HT1080 (cell line): ENCODE results near the gene TSPAN16. TPM values are rescaled to one million over a fixed set of nuclear protein-coding genes. Genes with fewer than 3 reads are reported as not detected.

Source experiments
- DNase-seq: peaks from one replicate; pipeline ENCODE4 v3.0.0-alpha.2; 2015; ENCODE audit warnings: low read depth
- total RNA-seq: library from RNA; depleted of rRNA; stranded (reverse); fragments of >200 nt; shearing (Covaris generic); gene quantifications from 2 replicates; pipeline ENCODE4 v1.2.3, GENCODE V29; 2014

Gene TSPAN16
- total RNA-seq, 1 experiment from 2014 or later, result not detected

DNA sequence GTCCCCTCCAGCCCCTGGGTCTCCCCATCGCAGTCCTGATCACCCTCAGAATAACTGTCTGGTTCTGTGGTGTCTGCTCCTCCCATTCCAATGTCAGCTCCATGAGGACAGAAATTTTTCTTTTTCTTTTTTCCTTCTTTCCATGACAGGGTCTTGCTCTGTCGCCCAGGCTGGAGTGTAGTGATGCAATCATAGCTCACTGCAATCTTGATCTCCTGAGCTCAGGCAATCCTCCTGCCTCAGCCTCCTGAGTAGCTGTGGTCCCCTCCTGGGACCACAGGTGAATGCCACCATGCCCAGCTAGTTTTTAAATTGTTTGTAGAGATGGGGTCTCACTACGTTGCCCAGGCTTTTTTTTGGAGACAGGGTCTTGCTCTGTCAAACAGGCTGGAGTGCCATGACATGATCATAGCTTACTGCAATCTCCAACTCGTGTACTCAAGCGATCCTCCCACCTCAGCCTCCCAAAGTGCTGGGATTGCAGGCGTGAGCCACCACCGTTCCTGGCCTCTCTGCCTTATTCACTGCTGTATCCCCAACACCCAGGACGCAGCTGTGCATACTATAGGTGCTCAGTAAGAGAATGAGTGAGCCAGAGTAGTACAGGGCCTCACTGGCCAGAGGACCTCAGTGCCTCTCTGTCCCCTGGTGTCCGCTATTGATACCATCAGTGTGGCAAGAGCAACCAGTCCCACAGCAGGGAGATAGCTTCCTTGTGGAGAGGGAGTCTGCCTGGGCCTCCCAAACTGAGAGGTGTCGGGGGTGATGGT lies 28.5 kb upstream of the TSPAN16 start:
- no peak for DNase-seq

DNA sequence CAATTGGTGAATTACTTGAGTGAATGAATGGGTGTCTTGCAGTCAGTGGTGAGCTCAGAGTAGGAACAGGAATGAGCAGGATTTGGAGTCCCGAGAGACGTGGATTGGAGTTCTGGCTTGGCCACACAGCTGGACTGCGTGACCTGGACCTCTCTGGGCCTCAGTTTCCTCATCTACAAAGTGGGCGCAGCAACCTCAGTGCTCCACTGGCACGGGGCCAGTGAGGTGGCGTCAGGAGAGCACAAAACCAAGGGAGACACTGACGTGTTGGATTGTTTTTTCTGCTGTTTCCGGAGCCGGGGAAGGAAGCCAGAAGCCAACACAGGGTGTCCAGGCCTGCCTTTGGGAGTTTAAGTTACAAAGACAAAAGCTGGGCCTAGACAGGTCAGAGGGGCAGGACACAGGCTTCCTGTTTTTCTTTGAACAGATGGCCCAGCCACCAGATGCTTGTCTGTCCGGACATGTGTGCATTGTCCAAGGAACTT lies 27.1 kb upstream of the TSPAN16 start:
- peak; percentile 47 for DNase-seq

DNA sequence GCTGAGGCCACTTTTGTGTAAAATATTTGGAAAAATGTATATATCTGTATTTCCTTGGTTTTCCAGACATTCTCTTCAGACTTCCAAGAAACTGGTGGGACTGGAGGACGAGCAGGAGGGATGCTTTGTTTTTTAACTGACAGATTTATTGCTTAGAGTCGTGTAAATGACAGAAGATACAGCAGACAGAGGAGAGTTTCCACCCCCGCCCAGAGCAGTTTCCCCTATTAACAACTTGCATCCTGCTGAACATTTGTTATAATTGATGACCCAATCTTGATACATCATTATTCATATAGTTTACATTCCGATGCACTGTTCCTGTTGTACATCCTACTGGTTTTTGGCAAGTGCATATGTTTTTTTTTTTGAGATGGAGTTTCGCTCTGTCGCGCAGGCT lies 26.6 kb upstream of the TSPAN16 start:
- no peak for DNase-seq

DNA sequence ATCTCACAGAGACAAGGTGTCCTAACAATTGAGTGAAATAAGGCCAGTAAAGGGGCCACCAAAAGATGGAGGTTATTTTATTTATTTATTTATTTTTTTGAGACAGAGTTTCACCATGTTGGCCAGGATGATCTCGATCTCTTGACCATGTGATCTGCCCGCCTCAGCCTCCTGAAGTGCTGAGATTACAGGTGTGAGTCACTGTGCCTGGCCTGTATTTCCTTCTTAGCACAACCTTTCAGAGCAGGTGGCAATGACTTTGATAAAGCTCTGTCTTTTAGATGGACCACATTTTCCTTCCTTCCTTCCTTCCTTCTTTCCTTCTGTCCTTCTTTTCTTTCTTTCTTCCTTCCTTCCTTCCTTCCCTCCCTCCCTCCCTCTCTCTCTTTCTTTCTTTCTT lies 22.7 kb upstream of the TSPAN16 start:
- no peak for DNase-seq

DNA sequence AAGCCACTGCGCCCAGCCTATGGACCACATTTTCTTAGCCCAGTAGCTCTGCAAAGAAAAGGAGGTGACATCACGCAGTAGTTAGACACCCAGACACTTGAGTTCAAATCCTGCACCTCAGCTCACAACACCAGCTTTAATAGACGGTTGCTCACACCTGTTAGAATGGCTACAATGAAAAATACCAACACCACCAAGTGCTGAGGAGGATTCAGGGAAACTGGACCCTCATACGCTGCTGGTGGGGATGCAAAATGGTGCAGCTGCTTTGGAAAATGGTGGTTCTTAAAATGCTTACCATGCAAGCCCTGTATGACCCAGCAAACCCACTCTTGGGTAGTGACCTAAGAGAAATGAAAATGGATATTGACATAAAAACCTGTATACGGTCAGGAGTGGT lies 22.0 kb upstream of the TSPAN16 start:
- no peak for DNase-seq

DNA sequence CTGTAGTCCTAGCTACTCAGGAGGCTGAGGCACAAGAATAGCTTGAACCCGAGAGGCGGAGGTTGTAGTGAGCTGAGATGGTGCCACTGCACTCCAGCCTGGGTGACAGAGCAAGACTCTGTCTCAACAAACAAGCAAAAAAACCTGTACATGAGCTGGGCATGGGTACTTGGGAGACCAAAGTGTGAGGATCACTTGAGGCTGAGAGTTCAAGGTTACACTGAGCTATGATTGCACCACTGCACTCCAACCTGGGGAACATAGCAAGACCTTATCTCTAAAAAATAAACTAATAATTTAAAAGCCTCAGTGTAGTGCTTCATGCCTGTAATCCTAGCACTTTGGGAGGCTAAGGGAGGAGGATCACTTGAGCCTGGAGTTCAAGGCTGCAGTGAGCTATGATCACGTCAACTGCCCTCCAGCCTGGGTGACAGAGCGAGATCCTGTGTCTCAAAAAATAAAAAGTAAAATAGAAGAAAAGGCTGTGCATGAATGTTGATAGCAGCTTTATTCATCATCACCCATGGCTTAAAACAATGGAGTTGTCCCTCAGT lies 21.4 kb upstream of the TSPAN16 start:
- no peak for DNase-seq

DNA sequence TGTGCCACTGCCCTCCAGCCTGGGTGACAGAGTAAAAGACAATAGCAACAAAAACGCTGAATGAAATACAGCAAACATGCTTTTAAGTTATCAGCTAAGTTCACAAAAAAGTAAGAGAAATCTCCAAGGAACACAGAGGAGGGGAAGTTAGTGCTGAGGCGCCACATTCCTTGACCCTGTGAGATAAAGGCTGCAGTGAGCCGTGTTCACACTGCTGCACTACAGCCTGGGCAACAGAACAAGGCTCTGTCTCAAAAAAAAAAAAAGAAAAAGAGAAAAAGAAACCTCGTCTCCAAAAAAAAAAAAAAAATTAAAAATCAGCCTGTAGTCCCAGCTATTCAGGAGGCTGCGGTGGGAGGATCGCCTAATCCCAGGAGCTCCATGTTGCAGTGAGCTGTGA lies 17.3 kb upstream of the TSPAN16 start:
- DNase-seq, result no peak

DNA sequence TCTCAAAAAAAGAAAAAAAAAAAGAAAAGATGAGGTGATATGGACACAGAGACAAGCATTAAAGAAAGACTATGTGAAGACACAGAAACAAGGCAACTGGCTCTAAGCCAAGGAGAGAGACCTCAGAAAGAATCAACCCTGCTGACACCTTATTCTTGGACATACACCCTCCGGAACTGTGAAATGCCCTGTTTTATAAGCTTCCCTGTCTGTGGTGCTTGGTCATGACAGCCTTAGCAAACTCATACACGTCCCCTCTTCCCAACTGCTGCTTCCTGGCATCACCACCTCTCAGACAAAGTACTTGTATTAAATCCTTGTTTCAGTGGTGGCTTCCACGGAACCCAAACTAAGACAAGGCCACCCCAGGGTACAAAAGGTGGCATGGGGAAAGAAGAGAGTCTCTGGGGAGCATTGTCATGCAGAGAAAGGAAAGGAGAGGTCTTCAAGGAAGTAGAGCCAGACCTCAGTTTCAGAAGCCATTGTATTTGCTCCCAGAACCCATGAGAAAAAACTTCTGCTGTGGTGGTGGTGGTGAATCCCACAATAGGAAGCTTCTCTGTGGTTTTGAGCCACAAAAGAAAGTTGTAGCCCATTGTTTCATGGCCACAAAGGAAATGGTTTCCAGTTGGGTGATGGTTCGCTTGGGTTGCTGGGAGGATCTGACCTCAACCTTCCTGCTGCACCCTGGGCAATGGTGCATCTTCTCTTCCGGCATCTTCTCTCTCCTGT lies 16.3 kb upstream of the TSPAN16 start:
- peak; percentile 41 for DNase-seq

DNA sequence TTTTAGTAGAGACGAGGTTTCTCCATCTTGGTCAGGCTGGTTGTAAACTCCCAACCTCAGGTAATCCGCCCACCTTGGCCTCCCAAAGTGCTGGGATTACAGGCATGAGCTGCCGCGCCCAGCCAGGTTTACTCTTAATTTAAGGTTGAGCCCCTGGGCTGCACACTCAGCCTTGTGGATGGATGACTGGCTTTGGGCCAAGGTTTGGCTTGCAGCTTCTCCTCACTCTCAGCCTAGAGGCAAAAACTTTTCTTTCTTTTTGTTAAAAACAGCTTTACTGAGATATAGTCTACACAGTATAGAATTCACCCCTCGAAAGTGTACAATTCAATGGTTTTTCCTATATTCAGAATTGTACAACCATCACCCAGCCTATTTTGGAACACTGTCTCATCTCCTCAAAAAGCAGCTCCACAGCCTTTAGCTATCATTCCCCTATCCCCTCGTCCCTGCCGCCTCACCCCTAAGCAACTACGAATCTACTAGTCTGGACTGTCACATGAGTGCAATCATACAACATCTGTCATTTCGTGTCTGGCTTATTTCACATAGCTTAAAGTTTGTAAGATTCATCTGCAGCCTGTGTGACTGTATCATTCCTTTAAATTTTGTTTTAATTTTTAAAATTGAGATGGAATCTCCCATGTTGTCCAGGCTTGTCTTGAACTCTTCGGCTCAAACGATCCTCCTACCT lies 14.5 kb upstream of the TSPAN16 start:
- DNase-seq, result no peak

DNA sequence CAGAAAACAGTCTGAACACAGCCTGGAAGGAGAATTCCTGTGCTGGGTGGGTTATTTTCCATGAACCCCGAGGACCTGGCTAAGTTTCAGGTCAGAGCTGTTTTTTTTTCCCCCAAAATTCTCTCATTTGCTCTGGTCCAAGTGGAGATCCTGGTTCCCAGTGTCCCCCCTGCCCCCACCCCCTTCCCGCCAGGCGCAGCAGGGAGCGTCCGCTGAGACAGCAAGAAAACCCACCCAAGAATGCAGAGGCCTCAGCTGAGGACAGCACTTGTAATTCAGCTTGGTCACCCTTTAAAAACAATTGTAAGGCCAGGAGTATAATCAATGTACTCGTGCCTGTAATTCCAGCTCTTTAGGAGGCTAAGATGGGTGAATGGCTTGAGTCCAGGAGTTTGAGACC lies 11.4 kb upstream of the TSPAN16 start:
- DNase-seq, result no peak

DNA sequence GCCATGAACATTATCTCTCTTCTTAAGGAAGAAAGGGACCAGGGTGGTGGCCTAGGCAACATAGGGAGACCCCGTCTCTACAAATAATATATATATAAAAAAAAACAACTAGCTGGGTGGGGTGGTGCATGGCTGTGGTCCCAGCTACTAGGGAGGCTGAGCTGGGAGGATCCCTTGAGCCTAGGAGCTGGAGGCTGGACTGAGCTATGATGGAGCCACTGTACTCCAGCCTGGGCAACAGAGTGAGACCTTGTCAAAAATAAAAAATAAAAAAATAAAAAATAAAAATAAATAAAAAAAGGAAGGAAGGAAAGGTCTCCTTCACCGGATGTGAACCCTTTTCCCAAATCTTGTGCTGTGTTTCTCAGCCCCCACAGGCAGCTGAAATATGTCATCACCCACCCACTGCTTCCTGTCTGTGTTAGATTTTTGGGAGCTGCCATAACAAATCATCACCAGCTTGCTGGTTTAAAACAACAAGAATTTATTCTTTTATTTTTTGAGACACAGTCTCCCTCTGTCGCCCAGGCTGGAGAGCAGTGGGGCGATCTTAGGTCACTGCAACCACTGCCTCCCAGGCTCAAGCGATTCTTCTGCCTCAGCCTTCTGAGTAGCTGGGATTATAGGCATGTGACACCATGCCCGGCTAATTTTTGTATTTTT lies 9.5 kb upstream of the TSPAN16 start:
- no peak for DNase-seq

DNA sequence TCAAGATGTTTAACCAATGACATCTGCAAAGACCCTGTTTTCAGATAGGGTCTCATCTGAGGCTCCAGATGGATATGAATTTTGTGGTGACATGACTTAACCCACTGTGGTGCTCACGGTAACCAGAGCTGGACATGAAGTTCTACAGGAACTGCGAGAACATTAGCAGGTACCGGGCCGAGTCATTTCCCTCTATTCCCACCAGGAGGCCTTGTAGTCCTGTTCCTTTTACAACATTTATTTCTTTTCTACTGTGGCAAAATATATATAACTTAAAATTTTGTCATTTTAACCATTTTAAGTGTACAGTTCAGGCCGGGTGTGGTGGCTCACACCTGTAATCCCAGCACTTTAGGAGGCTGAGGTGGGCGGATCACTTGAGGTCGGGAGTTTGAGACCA lies 7.6 kb upstream of the TSPAN16 start:
- no peak for DNase-seq

DNA sequence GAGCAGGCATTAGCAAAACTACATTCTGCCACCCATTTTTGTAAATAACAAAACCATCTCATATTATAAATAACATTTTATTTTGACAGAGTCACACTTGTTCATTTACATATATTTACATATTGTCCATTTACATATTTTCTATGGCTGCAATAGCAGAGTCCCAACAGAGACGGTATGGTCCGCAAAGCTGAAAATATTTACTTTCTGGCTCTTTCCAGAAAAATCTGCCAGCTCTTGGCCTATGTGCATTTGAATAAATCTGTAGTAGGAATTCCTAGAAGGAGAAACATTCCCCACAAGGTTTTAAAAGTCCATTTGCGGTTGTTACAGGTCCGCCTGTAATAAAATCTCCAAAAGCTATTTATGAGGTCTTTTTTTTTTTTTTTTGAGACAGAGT lies 5.7 kb upstream of the TSPAN16 start:
- no peak for DNase-seq

DNA sequence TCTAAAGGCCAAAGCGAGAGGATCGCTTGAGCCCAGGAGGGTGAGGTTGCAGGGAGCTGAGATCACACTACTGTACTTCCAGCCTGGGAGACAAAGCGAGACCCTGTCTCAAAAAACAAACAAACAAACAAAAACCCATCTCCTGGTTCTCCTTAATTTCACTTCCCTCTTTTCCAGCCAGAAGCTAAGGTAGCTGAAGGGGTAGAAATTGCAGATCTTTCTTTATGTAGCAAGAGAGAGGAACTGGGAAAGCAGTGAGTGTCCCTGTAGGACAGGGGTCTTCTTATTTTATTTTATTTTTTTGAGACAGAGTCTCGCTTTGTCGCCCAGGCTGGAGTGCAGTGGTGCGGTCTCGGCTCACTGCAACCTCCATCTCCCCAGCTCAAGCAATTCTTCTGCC lies 4.5 kb upstream of the TSPAN16 start:
- DNase-seq, result no peak

DNA sequence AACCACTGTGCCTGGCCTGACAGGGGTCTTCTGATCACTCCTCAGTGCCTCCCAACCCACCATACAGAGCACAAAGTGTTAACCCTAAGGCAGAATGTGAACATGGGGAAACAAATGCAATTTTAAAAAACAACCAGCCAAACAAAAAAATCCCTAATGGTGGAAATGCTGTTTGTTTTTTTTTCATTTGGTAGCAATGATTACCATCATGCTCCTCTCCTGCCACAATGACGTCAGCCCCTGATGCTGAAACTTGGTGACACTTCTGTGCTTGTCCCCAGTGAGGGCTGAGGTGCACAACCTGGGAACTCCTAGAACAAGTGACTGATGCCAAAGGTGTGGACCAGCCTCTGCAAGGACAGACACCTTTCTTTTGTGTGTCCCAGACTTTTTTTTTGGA lies 4.0 kb upstream of the TSPAN16 start:
- no peak for DNase-seq

DNA sequence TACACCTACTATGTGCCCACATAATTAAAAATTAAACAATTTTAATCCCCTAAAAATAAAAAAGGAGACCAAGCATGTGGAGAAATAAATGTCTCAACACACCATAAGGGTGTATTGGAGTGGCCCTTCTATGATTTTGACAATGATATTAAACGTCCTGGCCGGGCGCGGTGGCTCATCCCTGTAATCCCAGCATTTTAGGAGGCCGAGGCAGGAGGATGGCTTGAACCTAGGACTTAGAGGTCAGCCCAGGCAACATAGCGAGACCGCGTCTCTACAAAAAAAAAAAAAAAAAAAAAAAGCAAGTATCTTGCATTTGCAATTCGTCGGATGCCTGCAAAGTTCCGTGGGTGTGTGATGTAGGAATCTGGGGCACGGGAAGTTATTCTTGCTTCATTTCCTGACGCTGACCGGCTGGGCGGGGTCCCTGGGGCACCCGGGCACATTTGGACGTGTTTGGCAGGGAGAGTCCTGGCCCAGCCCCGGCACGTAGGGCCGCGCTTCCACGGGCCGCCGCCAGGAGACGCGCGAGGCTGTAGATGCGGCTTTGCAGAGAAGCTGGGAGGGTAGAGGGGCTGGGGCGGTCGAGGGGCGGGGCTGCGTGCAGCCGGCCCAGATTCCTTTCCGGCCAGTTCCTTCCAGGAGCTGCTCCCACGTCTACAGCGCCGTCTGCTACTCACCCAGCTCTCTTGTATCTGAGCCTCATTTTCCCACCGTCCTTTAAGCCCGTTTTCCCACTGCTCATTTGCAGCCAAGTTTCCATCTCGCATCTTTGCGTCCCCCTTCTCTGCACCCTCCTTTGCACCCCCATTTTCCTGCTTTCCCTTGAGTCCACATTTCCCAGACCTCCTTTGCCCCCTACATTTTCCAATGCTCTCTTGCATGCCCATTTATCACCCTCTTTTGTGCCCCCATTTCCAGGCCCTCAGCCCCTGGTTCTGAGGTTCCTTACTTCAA lies 2.2 kb upstream of the TSPAN16 start:
- peak; percentile 95 for DNase-seq

DNA sequence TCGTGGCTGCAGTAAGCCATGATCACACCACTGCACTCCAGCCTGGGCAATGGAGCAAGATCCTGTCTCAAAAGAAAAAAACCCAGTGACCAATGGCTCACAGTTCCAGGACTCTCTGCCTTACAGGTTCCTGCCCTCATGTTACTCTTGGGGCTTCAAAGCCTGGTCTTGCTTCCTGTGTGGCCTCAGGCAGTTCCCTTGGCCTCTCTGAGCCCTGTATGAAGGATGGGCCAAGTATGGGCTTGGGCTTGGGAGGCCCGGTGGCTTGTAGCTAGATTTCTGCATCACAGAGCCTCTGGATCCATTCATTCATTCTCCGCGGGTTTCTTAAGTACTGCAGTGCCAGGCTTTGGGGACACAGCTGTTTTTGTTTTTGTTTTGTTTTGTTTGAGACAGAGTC lies 780 bp upstream of the TSPAN16 start:
- DNase-seq, result no peak

DNA sequence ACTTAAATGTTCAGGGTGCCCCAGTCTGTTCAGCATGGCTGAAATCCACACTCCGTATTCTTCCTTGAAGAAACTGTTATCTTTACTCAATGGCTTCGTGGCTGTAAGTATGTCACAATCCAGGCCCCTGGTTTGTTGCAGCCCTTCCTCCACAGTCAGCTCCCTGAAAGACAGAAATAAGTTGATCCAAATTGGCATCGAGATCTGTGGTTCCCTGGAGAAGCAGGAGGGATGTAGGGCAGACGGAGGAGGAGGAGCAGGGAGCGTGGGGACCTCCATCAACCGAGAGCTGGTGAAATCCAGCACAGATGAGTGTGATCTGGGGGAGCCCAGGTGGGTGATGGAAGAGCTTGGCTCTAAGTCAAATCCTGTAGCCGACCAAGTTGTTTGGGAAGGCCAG lies 304 bp downstream of the TSPAN16 start:
- no peak for DNase-seq

DNA sequence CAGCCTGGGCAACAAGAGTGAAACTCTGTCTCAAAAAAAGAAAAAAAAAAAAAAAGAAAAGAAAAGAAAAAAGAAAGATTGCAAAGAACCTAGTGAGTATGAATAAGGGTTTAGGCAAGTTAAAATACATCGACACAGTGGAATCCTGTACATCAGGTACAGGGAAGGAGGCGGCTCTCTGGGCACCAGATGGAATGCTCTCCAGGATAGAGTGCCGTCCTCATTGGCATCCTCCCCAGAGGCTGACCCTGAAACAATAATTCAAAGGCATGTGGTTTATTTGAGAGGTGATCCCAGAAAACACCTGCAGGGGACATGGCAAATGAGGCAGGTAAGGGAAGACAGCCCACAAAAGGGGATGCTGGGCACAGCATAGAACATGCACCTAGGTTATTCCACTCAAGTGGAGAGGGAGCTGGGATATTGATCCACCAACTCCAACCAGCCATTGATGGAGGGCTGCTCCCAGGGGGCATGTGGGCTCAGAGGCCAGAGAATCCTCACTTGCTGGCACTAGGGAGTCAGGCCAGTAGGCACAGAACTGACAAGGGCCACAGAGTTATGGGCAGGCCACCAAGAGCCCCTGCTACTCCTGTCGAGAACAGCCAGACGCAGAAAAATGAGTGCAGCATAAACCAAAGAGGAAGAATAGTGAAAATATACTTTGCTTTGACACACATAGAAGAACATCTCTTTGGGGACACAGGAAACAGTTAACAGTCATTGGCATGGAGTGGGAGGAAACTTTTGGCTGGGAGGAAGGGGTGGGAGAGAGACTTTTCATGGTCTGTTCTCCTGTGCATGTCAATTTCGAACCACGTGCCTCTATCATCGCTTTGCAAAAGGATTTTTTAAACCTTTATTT lies 4.2 kb downstream of the TSPAN16 start:
- DNase-seq, result no peak

DNA sequence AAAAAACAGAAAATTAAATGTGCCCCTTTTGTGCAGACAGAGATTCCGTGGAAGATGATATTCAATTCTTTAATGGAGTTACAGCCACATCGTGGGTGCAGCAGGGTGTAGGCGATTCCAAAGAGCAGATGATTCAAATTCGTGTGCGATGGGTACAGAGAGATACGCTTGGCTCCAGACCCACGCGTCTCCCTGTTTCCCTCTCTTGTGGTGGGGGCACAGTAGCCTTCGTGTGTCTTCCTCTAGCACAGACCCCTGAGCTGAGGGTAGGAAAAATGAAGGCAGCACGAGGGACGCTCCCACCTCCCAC lies 4.8 kb downstream of the TSPAN16 start:
- DNase-seq, result no peak
